H1 (cell line): ENCODE measurements around the gene ARHGEF38. TPM values are rescaled to one million over a fixed set of nuclear protein-coding genes. Genes with fewer than 3 reads are reported as not detected.

Source experiments
- CTCF ChIA-PET: fragments of 300-600 bp; sonication (Branson Sonifier 250); formaldehyde crosslinking; loops from one replicate; lab custom pipeline; 2021; ENCODE audit not compliant: partially characterized antibody; lab: Charles Lee
- POLR2A ChIA-PET: fragments of 300-600 bp; sonication (Branson Sonifier 250); formaldehyde crosslinking; loops from one replicate; lab custom pipeline; 2021; ENCODE audit warnings: inconsistent platforms; ENCODE audit not compliant: partially characterized antibody; lab: Charles Lee
- DNase-seq, 2 experiments: peaks; one replicate each; pipeline versions ENCODE4 v3.0.0 to v3.0.0-alpha.2; 2010 to 2022; ENCODE audit warnings: low spot score in 2 of 2, low read depth in 1 of 2, mixed read lengths in 1 of 2
- FAIRE-seq: peaks from 2 replicates; lab custom pipeline; 2011; peaks lifted over from hg19 to GRCh38; lab: Jason Lieb, UNC
- H2AFZ ChIP-seq: 2 replicates; pipeline ENCODE4 v1.8.1; 2012; ENCODE audit warnings: low read length, inconsistent platforms
- H2AK5ac ChIP-seq: 2 replicates; pipeline ENCODE4 v1.6.1; 2013; ENCODE audit warnings: low read depth, low read length
- H2BK120ac ChIP-seq: replicated peaks from 2 replicates; pipeline ENCODE3; 2013; ENCODE audit warnings: low read depth, low read length, inconsistent platforms
- H2BK12ac ChIP-seq: 2 replicates; pipeline ENCODE4 v1.6.1; 2013; ENCODE audit warnings: low read depth, low read length
- H2BK15ac ChIP-seq: 2 replicates; pipeline ENCODE4 v1.6.1; 2013; ENCODE audit warnings: low read length
- H2BK20ac ChIP-seq: 2 replicates; pipeline ENCODE4 v1.6.1; 2013; ENCODE audit warnings: low read length
- H2BK5ac ChIP-seq: 2 replicates; pipeline ENCODE4 v1.6.1; 2013; ENCODE audit warnings: low read depth, low read length
- H3K14ac ChIP-seq: 2 replicates; pipeline ENCODE4 v1.6.1; 2013; ENCODE audit warnings: inconsistent platforms; ENCODE audit not compliant: insufficient read length
- H3K18ac ChIP-seq: 2 replicates; pipeline ENCODE4 v1.6.1; 2013; ENCODE audit warnings: low read length; ENCODE audit errors: extremely low read depth
- H3K23ac ChIP-seq: 2 replicates; pipeline ENCODE4 v1.6.1; 2013; ENCODE audit warnings: inconsistent platforms; ENCODE audit not compliant: insufficient read length
- H3K23me2 ChIP-seq: 2 replicates; pipeline ENCODE4 v1.6.1; 2013; ENCODE audit warnings: low read depth, low read length
- H3K27ac ChIP-seq: 2 replicates; pipeline ENCODE4 v1.6.1; 2011; ENCODE audit warnings: low read depth, low read length, inconsistent platforms
- H3K27me3 ChIP-seq, 4 experiments: replicated peaks in 1 of 4; 1 replicate in 1 of 4; 2 replicates in 3 of 4; pipeline versions ENCODE4 v1.6.1 to v1.8.1; 2011 to 2013; ENCODE audit warnings: low read length in 3 of 4, mild to moderate bottlenecking in 3 of 4, inconsistent platforms in 2 of 4, mixed read lengths in 2 of 4, moderate library complexity in 1 of 4; ENCODE audit not compliant: control insufficient read depth in 3 of 4, insufficient read depth in 3 of 4; ENCODE audit errors: extremely low read depth in 1 of 4
- H3K36me3 ChIP-seq, 4 experiments: 2 replicates each; pipeline versions ENCODE4 v1.6.1 to v1.8.1; 2011 to 2013; ENCODE audit warnings: mild to moderate bottlenecking in 4 of 4, low read length in 3 of 4, moderate library complexity in 2 of 4, control low read depth in 1 of 4, inconsistent platforms in 1 of 4; ENCODE audit not compliant: insufficient read depth in 4 of 4, control insufficient read depth in 2 of 4
- H3K4ac ChIP-seq: replicated peaks from 2 replicates; pipeline ENCODE3; 2013; ENCODE audit warnings: low read length, low read depth, mixed read lengths, inconsistent platforms; ENCODE audit not compliant: insufficient read length
- H3K4me1 ChIP-seq, 4 experiments: replicated peaks in 1 of 4; 1 replicate in 1 of 4; 2 replicates in 3 of 4; pipeline versions ENCODE4 v1.6.1 to v1.8.1; 2011 to 2013; ENCODE audit warnings: low read length in 3 of 4, inconsistent platforms in 2 of 4, mixed read lengths in 1 of 4; ENCODE audit not compliant: insufficient read depth in 4 of 4, control insufficient read depth in 3 of 4
- H3K4me2 ChIP-seq, 2 experiments: 2 replicates each; pipeline versions ENCODE4 v1.6.1 to v1.8.1; 2011 to 2013; ENCODE audit warnings: low read depth in 2 of 2, low read length in 2 of 2, control low read depth in 1 of 2, inconsistent platforms in 1 of 2, mild to moderate bottlenecking in 1 of 2; ENCODE audit not compliant: insufficient read depth in 1 of 2
- H3K4me3 ChIP-seq, 4 experiments: fragments of 200-600, 300-600 bp in 1 of 4; sonication (generic), shearing (Covaris generic), sonication (Bioruptor Twin) in 1 of 4; 2 replicates each; pipeline versions ENCODE4 v1.5.1 to v1.8.1; 2011 to 2016; ENCODE audit warnings: low read length in 4 of 4, low read depth in 3 of 4, control low read depth in 2 of 4, inconsistent platforms in 2 of 4, mild to moderate bottlenecking in 2 of 4, mixed read lengths in 1 of 4, moderate library complexity in 1 of 4; ENCODE audit not compliant: insufficient read depth in 2 of 4; ENCODE audit errors: extremely low read depth in 1 of 4
- H3K56ac ChIP-seq: replicated peaks from 2 replicates; pipeline ENCODE3; 2013; ENCODE audit warnings: low read depth, mild to moderate bottlenecking, mixed read lengths, low read length, inconsistent platforms; ENCODE audit not compliant: insufficient read length
- H3K79me1 ChIP-seq: 2 replicates; pipeline ENCODE4 v1.6.1; 2013; ENCODE audit warnings: low read depth, low read length, control low read depth
- H3K79me2 ChIP-seq, 2 experiments: 2 replicates each; pipeline versions ENCODE4 v1.6.1 to v1.8.1; 2012 to 2013; ENCODE audit warnings: low read length in 2 of 2, mild to moderate bottlenecking in 2 of 2, inconsistent platforms in 1 of 2; ENCODE audit not compliant: insufficient read depth in 2 of 2, control insufficient read depth in 1 of 2
- H3K9ac ChIP-seq, 4 experiments: replicated peaks in 1 of 4; 1 replicate in 1 of 4; 2 replicates in 3 of 4; pipeline versions ENCODE4 v1.6.1 to v1.8.1; 2011 to 2013; ENCODE audit warnings: low read depth in 3 of 4, low read length in 3 of 4, control low read depth in 2 of 4, mild to moderate bottlenecking in 2 of 4, moderate library complexity in 2 of 4, inconsistent platforms in 1 of 4; ENCODE audit errors: extremely low read depth in 1 of 4
- H3K9me3 ChIP-seq, 2 experiments: 2 replicates each; pipeline versions ENCODE4 v1.6.1 to v1.8.1; 2012 to 2013; ENCODE audit warnings: mild to moderate bottlenecking in 2 of 2, moderate library complexity in 2 of 2, control low read depth in 1 of 2, inconsistent platforms in 1 of 2, low read depth in 1 of 2, low read length in 1 of 2, mixed read lengths in 1 of 2; ENCODE audit not compliant: insufficient read depth in 2 of 2
- H4K20me1 ChIP-seq, 2 experiments: replicated peaks in 1 of 2; 2 replicates each; pipeline versions ENCODE3 to v1.8.1; 2011 to 2013; ENCODE audit warnings: inconsistent platforms in 2 of 2, low read length in 2 of 2, mild to moderate bottlenecking in 1 of 2; ENCODE audit not compliant: insufficient read depth in 2 of 2, control insufficient read depth in 1 of 2
- H4K5ac ChIP-seq: 2 replicates; pipeline ENCODE4 v1.6.1; 2013; ENCODE audit warnings: low read length, low read depth, mixed read lengths, inconsistent platforms; ENCODE audit not compliant: insufficient read length
- H4K8ac ChIP-seq: 2 replicates; pipeline ENCODE4 v1.8.0; 2013; ENCODE audit warnings: mild to moderate bottlenecking, moderate library complexity, low read length, inconsistent platforms; ENCODE audit not compliant: insufficient read depth; ENCODE audit errors: extremely low read depth
- H4K91ac ChIP-seq: replicated peaks from 2 replicates; pipeline ENCODE3; 2013; ENCODE audit warnings: low read length, mixed read lengths, inconsistent platforms; ENCODE audit not compliant: insufficient read length
- CBX8 ChIP-seq: fragments of 300-800, 300-1000 bp; sonication (generic); IDR thresholded peaks from 2 replicates; pipeline ENCODE4 v1.7.1; 2016; ENCODE audit warnings: low read depth, low read length, borderline replicate concordance
- EGR1 ChIP-seq: IDR thresholded peaks from 2 replicates; pipeline ENCODE4 v1.6.1; 2011; ENCODE audit warnings: low read depth, low read length, borderline replicate concordance
- EP300 ChIP-seq, 2 experiments: IDR thresholded peaks; 1 replicate in 1 of 2; 2 replicates in 1 of 2; pipeline ENCODE4 v1.6.1; 2011 to 2012; ENCODE audit warnings: low read depth in 2 of 2, low read length in 2 of 2, mild to moderate bottlenecking in 2 of 2, borderline replicate concordance in 1 of 2, inconsistent platforms in 1 of 2, moderate library complexity in 1 of 2
- EZH2 ChIP-seq: fragments of 200-600 bp; sonication (generic); IDR thresholded peaks from 2 replicates; pipeline ENCODE4 v1.7.1; 2012; ENCODE audit warnings: low read depth, mild to moderate bottlenecking, moderate library complexity, low read length, inconsistent platforms; ENCODE audit not compliant: severe bottlenecking
- KDM5A ChIP-seq: fragments of 200-600 bp; IDR thresholded peaks from 2 replicates; pipeline ENCODE4 v1.7.1; 2012; ENCODE audit warnings: mild to moderate bottlenecking, low read length, inconsistent platforms, mixed read lengths
- NANOG ChIP-seq: IDR thresholded peaks from 2 replicates; pipeline ENCODE4 v1.6.1; 2011; ENCODE audit warnings: low read length, low read depth, mild to moderate bottlenecking, inconsistent platforms; ENCODE audit not compliant: insufficient read depth, poor library complexity, severe bottlenecking
- POLR2AphosphoS5 ChIP-seq: IDR thresholded peaks from 2 replicates; pipeline ENCODE4 v1.6.1; 2011; ENCODE audit warnings: low read depth, low read length
- RBBP5 ChIP-seq: IDR thresholded peaks from 2 replicates; pipeline ENCODE4 v1.7.1; 2012; ENCODE audit warnings: low read depth, mild to moderate bottlenecking, inconsistent platforms, low read length, moderate library complexity, borderline replicate concordance
- SAP30 ChIP-seq: fragments of 300-600 bp; sonication (generic); IDR thresholded peaks from 2 replicates; pipeline ENCODE4 v1.7.1; 2012; ENCODE audit warnings: low read length, moderate library complexity, mild to moderate bottlenecking, inconsistent platforms; ENCODE audit not compliant: insufficient read depth, insufficient replicate concordance
- SP1 ChIP-seq: IDR thresholded peaks from 2 replicates; pipeline ENCODE4 v1.6.1; 2011; ENCODE audit warnings: low read depth, low read length
- YY1 ChIP-seq: IDR thresholded peaks from 2 replicates; pipeline ENCODE4 v1.6.1; 2011; ENCODE audit warnings: low read depth, mild to moderate bottlenecking, low read length
- WGBS, 2 experiments: shearing (Covaris generic) in 1 of 2; methylation state at CpG; one replicate each; pipeline versions ENCODE4 v1.1.6 to v1.1.7; 2013 to 2015; ENCODE audit warnings: low lambda C conversion rate in 2 of 2, mixed read lengths in 2 of 2, inconsistent platforms in 1 of 2, low coverage in 1 of 2, missing lambda C conversion rate in 1 of 2; ENCODE audit not compliant: insufficient replicate concordance in 2 of 2, insufficient coverage in 1 of 2, insufficient read length in 1 of 2; ENCODE audit errors: extremely low coverage in 1 of 2, missing lambda C conversion rate in 1 of 2; 5-methylcytosine and 5-hydroxymethylcytosine counted together
- polyA plus RNA-seq, 7 experiments: library from polyadenylated mRNA; depleted of rRNA in 3 of 7; stranded (reverse) in 5 of 7; unstranded in 2 of 7; fragments of >200 nt in 5 of 7; fragments of 200-250 nt in 2 of 7; gene quantifications; 1 replicate in 5 of 7; 2 replicates in 1 of 7; 4 replicates in 1 of 7; pipeline versions ENCODE4 v1.2.1 to v1.2.3, GENCODE V29; 2011 to 2013; ENCODE audit warnings: missing spikeins in 2 of 7, mixed read lengths in 2 of 7
- total RNA-seq: library from RNA; stranded (reverse); fragmentation: NEBNext Ultra II Directional; extraction: Animal tissue kit (Norgen Biotek cat#: 25700); gene quantifications from 2 replicates; pipeline ENCODE4 v1.2.1, GENCODE V29; 2021
- TF ChIP-seq, protein P1 (sequence below): IDR thresholded peaks from 2 replicates; pipeline ENCODE4 v1.6.1; 2011; ENCODE audit warnings: low read depth, mild to moderate bottlenecking, low read length; ENCODE audit not compliant: insufficient read depth

The ARHGEF38 gene
- total and polyA plus RNA-seq, 2 of the 8 experiments (the other 6 are each of a cell fraction or from before 2014, with no cell fraction given): not detected

DNA sequence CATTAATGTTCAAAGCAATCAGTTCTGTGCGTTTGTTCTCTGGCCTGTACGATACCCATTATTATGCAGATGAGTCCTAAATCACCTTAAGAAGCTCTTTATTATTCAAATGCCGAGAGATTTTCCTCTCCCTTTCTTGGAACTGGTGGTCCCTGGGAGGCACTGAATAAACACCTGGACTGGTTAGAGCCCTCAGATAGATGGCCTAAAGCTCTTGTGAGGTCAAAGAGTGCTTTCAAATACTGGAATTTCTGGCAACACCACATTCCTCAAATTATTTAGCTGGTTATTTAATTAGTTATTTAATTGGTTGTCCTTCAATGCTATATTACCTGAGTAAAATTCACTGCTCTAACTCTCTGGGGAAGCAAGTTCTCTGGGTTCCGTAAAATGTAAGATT, 3.0 kb downstream of the ARHGEF38 start:
- H3K27me3 ChIP-seq: peaks cover 57 to 97% (median 87%) of the 10 kb centered on the region in 4 experiments
- no peak overlapping the region for H3K56ac ChIP-seq
- DNase-seq (peak; percentile 41 to 80), FAIRE-seq (peak; percentile 95)
- H2BK20ac ChIP-seq: no peak overlapping the region
- no peak overlapping the region for H4K8ac ChIP-seq
- H3K9me3 ChIP-seq: no peaks in the 10 kb centered on the region
- H2BK5ac ChIP-seq: no peak overlapping the region
- H3K9ac ChIP-seq: no peak overlapping the region
- no peak overlapping the region for H3K23ac ChIP-seq
- H2BK15ac ChIP-seq: no peak overlapping the region
- H3K4me3 ChIP-seq: no peak overlapping the region
- no peak overlapping the region for H3K18ac ChIP-seq
- H3K14ac ChIP-seq: no peak overlapping the region
- H4K20me1 ChIP-seq: peaks cover 2 to 8% of the 10 kb centered on the region in 2 experiments
- CTCF ChIA-PET: interaction anchor here (0.6 to 1.3 kb wide), 3 partner anchors 10 to 82 kb away, joined by 3 to 4 read pairs (median 4); partner anchors contain the start of gene PPA2
- no peaks in the 10 kb centered on the region for H3K79me1 ChIP-seq
- H2BK120ac ChIP-seq: no peak overlapping the region
- no peak overlapping the region for H3K27ac ChIP-seq
- POLR2A ChIA-PET: interaction anchor here (2.0 kb wide), 1 partner anchor 82 kb away, joined by 11 read pairs; the partner anchor contains the start of gene PPA2
- H3K4ac ChIP-seq: no peak overlapping the region
- no peak overlapping the region for H4K5ac ChIP-seq
- WGBS, 2 experiments: 10% methylated on average over 4 of the region's 4 CpGs; no CpG with 5 or more reads in 1 of the 2 experiments
- H3K23me2 ChIP-seq: no peaks in the 10 kb centered on the region
- no peak overlapping the region for H2AFZ ChIP-seq
- H4K91ac ChIP-seq: no peak overlapping the region
- no peak overlapping the region for H2AK5ac ChIP-seq
- H3K4me1 ChIP-seq: peaks cover 0 to 9% (median 6%) of the 10 kb centered on the region in 4 experiments; a peak in 3 of 7 replicates
- peak overlapping the region; percentile 36 to 51; a peak in 2 of 4 replicates for H3K4me2 ChIP-seq
- no peaks in the 10 kb centered on the region for H3K79me2 ChIP-seq
- no peaks in the 10 kb centered on the region for H3K36me3 ChIP-seq
- no peak overlapping the region for H2BK12ac ChIP-seq
- TF ChIP-seq POLR2AphosphoS5 (peak; percentile 94), CBX8 (no peak), SP1 (peak; percentile 92), KDM5A (no peak), SAP30 (no peak), NANOG (peak; percentile 98), EGR1 (peak; percentile 68; the same call in 1 of the 2 replicates), RBBP5 (no peak), YY1 (0 out of 2 replicates have a peak, but pooled peaks have one; percentile 14), EP300 (IDR thresholded peaks at IDR 0.05; ENCODE audit: borderline replicate concordance in 1 of 2, low read depth in 2 of 2, low read length in 2 of 2) (peak in 1 of 2 experiments; percentile 94; a peak in 1 of 3 replicates), EZH2 (no peak)
- TF ChIP-seq, protein P1, sequence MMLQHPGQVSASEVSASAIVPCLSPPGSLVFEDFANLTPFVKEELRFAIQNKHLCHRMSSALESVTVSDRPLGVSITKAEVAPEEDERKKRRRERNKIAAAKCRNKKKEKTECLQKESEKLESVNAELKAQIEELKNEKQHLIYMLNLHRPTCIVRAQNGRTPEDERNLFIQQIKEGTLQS: no peak
